HL-60 (cell line): Measurements from ENCODE around the gene SPON1.

Experiments used
- CTCF ChIP-seq: IDR thresholded peaks from one replicate; pipeline ENCODE4 v1.5.1; 2011; ENCODE audit warnings: low read length, control low read depth, inconsistent platforms; ENCODE audit not compliant: insufficient read depth
- REST ChIP-seq: IDR thresholded peaks from 2 replicates; pipeline ENCODE4 v1.6.1; 2012; ENCODE audit warnings: low read depth; ENCODE audit not compliant: insufficient replicate concordance

- peak; percentile 57 for TF ChIP-seq CTCF
- no peak for TF ChIP-seq REST
Observed at GRCh38 chr11:14249121-14249963, 286.8 kb downstream of the SPON1 start.
